Esophagus (tissue), 2 donors: ENCODE data around the gene MYO16. TPM values are rescaled to one million over a fixed set of nuclear protein-coding genes. Genes with fewer than 3 reads are reported as not detected.

ENCODE experiments used
- H3K27ac ChIP-seq, 2 donors: one replicate each; pipeline ENCODE4 v1.5.1; 2013; ENCODE audit warnings: low read depth in 2 of 2, mild to moderate bottlenecking in 2 of 2, inconsistent platforms in 1 of 2, low read length in 1 of 2, moderate library complexity in 1 of 2
- H3K27me3 ChIP-seq, 2 donors: one replicate each; pipeline ENCODE4 v1.6.1; 2013; ENCODE audit warnings: low read length in 2 of 2, control low read depth in 1 of 2, mild to moderate bottlenecking in 1 of 2; ENCODE audit not compliant: insufficient read depth in 2 of 2, control insufficient read depth in 1 of 2
- H3K36me3 ChIP-seq, 2 donors: one replicate each; pipeline ENCODE4 v1.6.1; 2013; ENCODE audit warnings: low read length in 1 of 2; ENCODE audit not compliant: control insufficient read depth in 2 of 2, insufficient read depth in 2 of 2
- H3K4me1 ChIP-seq, 2 donors: one replicate each; pipeline ENCODE4 v1.6.1; 2013; ENCODE audit warnings: low read length in 1 of 2; ENCODE audit not compliant: control insufficient read depth in 2 of 2, insufficient read depth in 2 of 2
- H3K4me3 ChIP-seq, 2 donors: one replicate each; pipeline ENCODE4 v1.5.1; 2013; ENCODE audit warnings: low read length in 2 of 2, mild to moderate bottlenecking in 2 of 2, low read depth in 1 of 2, moderate library complexity in 1 of 2
- H3K9me3 ChIP-seq, 2 donors: one replicate each; pipeline ENCODE4 v1.6.1; 2013; ENCODE audit warnings: mild to moderate bottlenecking in 2 of 2, low read depth in 1 of 2, low read length in 1 of 2, moderate library complexity in 1 of 2; ENCODE audit not compliant: control insufficient read depth in 2 of 2, insufficient read depth in 1 of 2
- WGBS, 2 donors: extraction: QIAGEN DNeasy Blood & Tissue Kit; methylation state at CpG; one replicate each; pipeline ENCODE4 v1.1.7; 2013; 5-methylcytosine and 5-hydroxymethylcytosine counted together
- polyA plus RNA-seq, 2 donors: library from polyadenylated mRNA; stranded (reverse); fragments of 200-250 nt; gene quantifications; one replicate each; pipeline ENCODE4 v1.2.3, GENCODE V29; 2013
- donor health status: healthy with polysubstance abuse.
- donor health status: Bipolar disorder and iron deficiency.

The MYO16 gene
- polyA plus RNA-seq, 2 donors, result 0.06 to 0.18 TPM

DNA sequence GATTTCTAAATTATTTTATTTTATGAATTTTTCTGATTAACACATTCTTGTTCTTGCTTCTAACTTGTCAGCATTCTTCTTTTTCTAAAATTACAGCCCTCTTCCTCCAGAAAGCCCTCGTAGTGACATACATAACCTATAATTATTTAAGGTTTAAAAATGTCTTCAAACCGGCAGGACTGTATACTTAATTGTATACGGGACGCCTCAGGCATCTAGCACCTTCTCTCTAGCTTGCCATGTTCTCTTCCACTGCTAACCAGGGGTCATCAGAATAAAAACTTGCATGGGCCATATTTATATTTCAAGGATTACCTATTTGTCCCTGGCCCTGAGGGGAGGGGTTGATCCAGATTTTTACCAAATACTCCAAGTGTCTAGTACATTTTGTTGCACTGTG is 380.3 kb downstream of the MYO16 start:
- WGBS, 2 donors, result 81 to 84% methylated on average over 4 of the region's 4 CpGs
- Histone ChIP-seq H3K4me3 (no peak overlapping the region), H3K27ac (no peak overlapping the region), H3K36me3 (no peaks in the 10 kb centered on the region), H3K9me3 (no peaks in the 10 kb centered on the region), H3K27me3 (no peaks in the 10 kb centered on the region), H3K4me1 (no peaks in the 10 kb centered on the region)

DNA sequence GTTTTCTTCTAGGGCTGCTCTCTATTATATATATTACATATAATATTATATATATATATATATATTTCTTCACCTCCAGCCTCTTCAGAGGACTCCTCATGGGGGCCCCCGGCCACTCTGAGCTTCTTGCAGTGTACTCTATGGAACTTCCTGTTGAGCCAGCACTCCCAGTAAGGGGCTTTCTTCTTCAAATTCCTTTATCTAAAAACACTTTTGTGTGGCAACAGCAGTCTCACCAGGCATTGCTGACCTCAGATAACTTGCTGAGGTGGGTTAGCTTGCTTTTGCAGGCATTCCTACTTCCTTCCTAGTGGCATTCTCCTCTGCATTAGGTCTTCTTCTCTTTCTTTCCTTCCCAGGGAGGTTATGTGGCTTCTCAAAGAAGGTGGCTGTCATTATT is 381.5 kb downstream of the MYO16 start:
- Histone ChIP-seq H3K4me3 (no peak overlapping the region), H3K27me3 (no peaks in the 10 kb centered on the region), H3K36me3 (no peaks in the 10 kb centered on the region), H3K9me3 (no peaks in the 10 kb centered on the region), H3K27ac (no peak overlapping the region), H3K4me1 (no peaks in the 10 kb centered on the region)
- WGBS, 2 donors, result 33 to 74% methylated on average over 1 of the region's 1 CpG

DNA sequence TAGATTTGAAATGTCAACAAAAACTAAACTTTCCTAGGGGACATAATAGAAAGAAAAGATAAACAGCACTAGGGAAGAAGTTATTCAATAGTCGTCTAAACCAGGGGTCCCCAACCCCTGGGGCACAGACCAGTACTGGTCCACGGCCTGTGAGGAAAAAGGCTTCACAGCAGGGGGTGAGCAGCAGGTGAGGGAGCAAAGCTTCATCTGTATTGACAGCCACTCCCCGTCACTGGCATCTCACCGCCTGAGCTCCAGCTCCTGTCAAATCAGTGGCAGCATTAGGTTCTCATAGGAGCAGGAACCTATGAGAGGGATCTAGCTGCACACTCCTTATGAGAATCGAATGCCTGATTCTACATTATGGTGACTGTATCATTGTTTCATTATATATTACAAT is 382.7 kb downstream of the MYO16 start:
- no peaks in the 10 kb centered on the region for H3K9me3 ChIP-seq
- H3K27ac ChIP-seq, result no peak overlapping the region
- no peaks in the 10 kb centered on the region for H3K4me1 ChIP-seq
- no peaks in the 10 kb centered on the region for H3K36me3 ChIP-seq
- WGBS, 2 donors, result 72% methylated on average over 5 of the region's 5 CpGs
- no peaks in the 10 kb centered on the region for H3K27me3 ChIP-seq
- H3K4me3 ChIP-seq, result no peak overlapping the region

DNA sequence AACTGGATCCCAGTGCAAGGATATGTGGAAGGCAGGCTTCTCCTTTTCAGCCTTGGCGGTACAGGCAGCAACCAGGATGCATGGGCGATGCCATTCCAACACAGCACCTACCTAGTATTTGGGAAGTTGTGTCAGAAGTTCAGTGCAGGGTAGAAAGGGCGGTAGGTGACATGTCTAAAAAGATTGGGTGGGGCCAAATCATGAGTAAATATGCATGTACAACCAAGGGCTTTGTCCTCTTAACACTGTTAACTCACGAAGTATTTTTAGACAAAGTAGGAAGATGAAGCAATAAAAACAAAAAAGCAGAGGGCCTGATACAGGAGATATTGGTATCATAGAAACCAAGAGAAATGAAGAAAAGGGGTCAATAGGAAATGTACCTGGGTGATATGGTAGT is 392.1 kb downstream of the MYO16 start:
- H3K27ac ChIP-seq, result no peak overlapping the region
- no peak overlapping the region for H3K4me3 ChIP-seq
- H3K9me3 ChIP-seq, result no peaks in the 10 kb centered on the region
- 76 to 86% methylated on average over 4 of the region's 4 CpGs for WGBS, 2 donors
- H3K27me3 ChIP-seq, result no peaks in the 10 kb centered on the region
- no peaks in the 10 kb centered on the region for H3K36me3 ChIP-seq
- no peaks in the 10 kb centered on the region for H3K4me1 ChIP-seq

DNA sequence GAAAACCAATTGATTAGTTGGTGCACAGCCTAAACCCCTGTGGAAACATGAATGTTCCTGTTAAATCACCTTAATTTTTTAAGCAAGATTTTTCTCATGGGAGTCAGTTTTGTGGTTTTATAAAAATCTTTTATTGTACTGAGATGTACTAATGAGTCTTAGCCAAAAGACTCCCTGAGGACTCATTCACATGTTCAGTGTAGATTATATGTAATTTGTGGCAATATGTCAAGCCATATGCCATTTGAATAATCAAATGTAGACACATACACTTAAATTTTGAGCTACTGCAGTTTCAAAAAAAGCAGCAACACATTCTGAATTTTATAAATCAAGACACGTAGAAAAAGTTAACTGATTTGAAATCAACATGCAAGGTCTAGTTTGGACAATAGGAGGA is 395.2 kb downstream of the MYO16 start:
- H3K27ac ChIP-seq, result no peak overlapping the region
- no peak overlapping the region for H3K4me3 ChIP-seq
- H3K27me3 ChIP-seq, result no peaks in the 10 kb centered on the region
- H3K36me3 ChIP-seq, result no peaks in the 10 kb centered on the region
- H3K9me3 ChIP-seq, result no peaks in the 10 kb centered on the region
- 88 to 92% methylated on average over 1 of the region's 1 CpG for WGBS, 2 donors
- H3K4me1 ChIP-seq, result no peaks in the 10 kb centered on the region

DNA sequence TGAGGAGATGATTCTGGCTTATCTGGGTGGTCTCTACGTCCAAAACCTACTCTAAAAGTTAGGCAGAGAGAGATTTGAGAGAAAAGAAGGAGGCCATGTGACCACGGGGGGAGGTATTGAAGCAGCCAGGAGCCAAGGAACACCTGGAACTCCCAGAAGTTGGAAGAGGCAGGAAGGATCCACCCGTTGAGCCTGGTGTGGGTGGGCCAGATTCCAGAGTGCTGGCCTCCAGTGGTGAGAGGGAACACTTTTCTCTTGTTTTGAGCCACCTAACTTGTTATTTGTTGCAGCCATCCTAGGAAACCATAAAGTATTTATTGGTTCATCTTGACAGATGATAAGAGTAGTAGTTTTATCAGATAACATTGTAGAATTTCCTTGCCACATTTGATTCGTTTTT is 396.9 kb downstream of the MYO16 start:
- 67 to 68% methylated on average over 4 of the region's 4 CpGs for WGBS, 2 donors

DNA sequence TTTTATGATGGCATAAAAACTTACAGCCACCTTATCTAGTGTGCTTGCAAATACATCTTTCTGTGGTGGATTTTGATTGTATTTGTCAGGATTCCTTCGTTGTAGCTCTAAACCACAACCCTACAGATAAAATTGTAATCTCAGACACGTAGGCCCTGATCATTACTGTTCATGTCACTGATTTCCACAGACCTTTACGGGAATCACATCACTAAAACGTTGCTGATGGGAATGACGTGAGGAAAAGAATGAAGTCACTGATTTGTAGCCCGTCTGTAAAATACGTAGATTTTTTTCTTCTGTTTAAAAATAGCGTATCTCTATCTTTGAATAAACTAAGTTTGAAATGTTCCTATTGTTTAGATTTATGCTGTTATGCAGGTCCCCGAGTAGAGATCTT is 399.2 kb downstream of the MYO16 start:
- WGBS, 2 donors, result 84 to 85% methylated on average over 9 of the region's 9 CpGs
- H3K27me3 ChIP-seq, result no peaks in the 10 kb centered on the region
- no peaks in the 10 kb centered on the region for H3K36me3 ChIP-seq
- H3K9me3 ChIP-seq, result no peaks in the 10 kb centered on the region
- no peak overlapping the region for H3K27ac ChIP-seq
- no peak overlapping the region for H3K4me3 ChIP-seq
- no peaks in the 10 kb centered on the region for H3K4me1 ChIP-seq

More for the DNA sequence above, 396.9 kb downstream of the MYO16 start:
- H3K9me3 ChIP-seq, result no peaks in the 10 kb centered on the region
- H3K4me3 ChIP-seq, result no peak overlapping the region
- H3K27me3 ChIP-seq, result no peaks in the 10 kb centered on the region
- no peaks in the 10 kb centered on the region for H3K4me1 ChIP-seq
- no peaks in the 10 kb centered on the region for H3K36me3 ChIP-seq
- H3K27ac ChIP-seq, result no peak overlapping the region

DNA sequence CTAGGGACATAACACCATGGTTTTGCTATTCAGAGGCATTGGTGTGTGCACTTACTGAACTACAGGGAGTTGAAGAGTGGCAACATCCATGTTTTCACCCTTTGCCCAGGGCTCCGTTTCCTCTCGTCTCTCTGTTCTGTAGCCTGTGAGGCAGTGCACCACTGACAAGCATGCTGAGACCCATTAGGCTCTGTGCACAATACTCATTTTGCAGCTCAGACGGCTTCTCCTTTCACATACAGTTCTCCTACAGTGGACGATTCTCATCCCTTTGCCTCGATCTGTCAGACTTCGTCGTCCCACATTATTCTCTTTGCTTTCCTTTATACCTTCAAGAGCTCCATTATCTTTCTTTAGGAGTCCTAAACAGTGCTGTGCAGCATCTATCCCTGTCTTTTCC is 403.7 kb downstream of the MYO16 start:
- no peak overlapping the region for H3K27ac ChIP-seq
- WGBS, 2 donors, result 82 to 94% methylated on average over 7 of the region's 7 CpGs
- H3K27me3 ChIP-seq, result no peaks in the 10 kb centered on the region
- H3K9me3 ChIP-seq, result no peaks in the 10 kb centered on the region
- no peak overlapping the region for H3K4me3 ChIP-seq
- H3K36me3 ChIP-seq, result no peaks in the 10 kb centered on the region
- H3K4me1 ChIP-seq, result no peaks in the 10 kb centered on the region

DNA sequence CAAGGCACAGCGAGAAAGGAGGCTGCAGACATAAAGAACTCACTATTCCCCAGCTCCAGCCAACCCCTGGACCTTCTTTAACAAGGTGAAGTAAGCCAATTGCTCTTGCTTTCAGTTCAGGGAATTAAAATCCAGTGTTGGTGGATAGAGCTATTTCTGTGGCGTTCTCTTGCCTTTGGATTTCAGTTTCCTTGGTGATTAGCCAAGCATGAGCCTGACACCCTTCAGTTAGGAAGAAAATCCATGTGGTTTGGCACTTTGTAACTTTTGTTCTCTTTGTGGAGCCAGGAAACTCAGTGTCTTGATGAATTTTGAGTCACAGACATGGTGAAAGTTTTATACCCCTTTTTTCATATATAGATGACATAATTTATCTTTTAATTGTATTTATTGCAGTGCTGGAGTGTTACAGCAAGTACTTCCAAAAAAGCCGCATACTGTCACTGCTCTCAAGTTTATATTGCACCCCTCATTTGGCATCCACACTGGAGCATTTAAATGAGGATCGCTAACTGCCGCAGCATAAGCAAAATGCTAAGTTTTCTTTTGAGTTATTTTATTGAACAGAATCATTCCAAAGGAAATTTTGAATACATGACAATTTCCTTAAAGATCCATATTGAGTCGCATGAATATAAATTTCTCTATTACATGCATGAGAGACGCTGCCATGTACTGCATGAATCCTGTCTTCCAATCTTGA is 406.8 kb downstream of the MYO16 start:
- H3K9me3 ChIP-seq, result no peaks in the 10 kb centered on the region
- H3K36me3 ChIP-seq, result no peaks in the 10 kb centered on the region
- no peak overlapping the region for H3K27ac ChIP-seq
- H3K4me1 ChIP-seq, result no peaks in the 10 kb centered on the region
- WGBS, 2 donors, result 73 to 77% methylated on average over 7 of the region's 7 CpGs
- H3K4me3 ChIP-seq, result no peak overlapping the region
- no peaks in the 10 kb centered on the region for H3K27me3 ChIP-seq

DNA sequence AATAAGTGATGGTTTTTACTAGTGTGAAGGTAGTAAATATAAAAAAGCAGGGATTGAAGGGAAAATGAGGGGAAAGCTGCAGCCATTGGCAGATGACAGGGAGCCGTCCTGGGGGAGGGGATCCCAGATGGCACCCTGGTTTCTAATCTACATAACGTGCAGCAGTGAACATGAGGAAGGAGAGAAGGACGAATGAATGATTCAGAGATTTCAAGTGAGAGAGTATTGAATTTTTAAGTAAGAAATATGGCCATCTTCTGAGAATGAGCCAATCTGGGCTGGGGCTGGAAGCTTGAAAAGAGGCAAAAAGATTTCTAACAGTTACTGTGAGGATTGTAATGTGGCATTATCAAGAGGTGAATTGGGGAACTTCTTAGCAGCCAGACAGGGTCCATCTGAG is 414.2 kb downstream of the MYO16 start:
- Histone ChIP-seq H3K4me3 (no peak overlapping the region), H3K36me3 (no peaks in the 10 kb centered on the region), H3K27ac (no peak overlapping the region), H3K27me3 (no peaks in the 10 kb centered on the region), H3K9me3 (no peaks in the 10 kb centered on the region), H3K4me1 (no peaks in the 10 kb centered on the region)
- 74 to 79% methylated on average over 3 of the region's 3 CpGs for WGBS, 2 donors
